CD4-positive, alpha-beta T cell treated with Interleukin-10 for 1 hour (primary cell): Measurements from ENCODE around the gene GNMT.
A peak's percentile ranks its signal among the peaks of the same experiment; 100 is the strongest.
"Not testable (repeated sequence)": the region's sequence is repeated elsewhere in the genome, so short reads cannot be mapped to it uniquely, and the experiment has no call there.

Experiments
- DNase-seq: peaks from one replicate; pipeline ENCODE4 v3.0.0-alpha.2; 2020

GNMT gene

GRCh38 chr6:42960243-42961019 lies at the start of gene GNMT:
Gene GNMT, plus strand, starts transcription at chr6:42960754. Its CDS starts 14 bp downstream, at chr6:42960768.
- DNase-seq: peak; percentile 38

- DNase-seq: no peak
Measured at GRCh38 chr6:42911171-42912021, 49.2 kb upstream of the GNMT start.

GRCh38 chr6:42914546-42914945 lies 46.0 kb upstream of the GNMT start:
- DNase-seq: no peak

GRCh38 chr6:42915732-42916131 lies 44.8 kb upstream of the GNMT start, which contains the start of gene PTCRA:
Gene PTCRA, plus strand, starts transcription at chr6:42916053. Its CDS starts 17 bp downstream, at chr6:42916070.
- no peak for DNase-seq

GRCh38 chr6:42916288-42916687 lies 44.3 kb upstream of the GNMT start:
- DNase-seq: no peak

- DNase-seq: no peak
Measured at GRCh38 chr6:42921801-42922200, 38.8 kb upstream of the GNMT start.

GRCh38 chr6:42923666-42924065 lies 36.9 kb upstream of the GNMT start:
- DNase-seq: no peak

- no peak for DNase-seq
Measured at GRCh38 chr6:42925248-42925857, 35.2 kb upstream of the GNMT start.

GRCh38 chr6:42928986-42929820 lies 31.4 kb upstream of the GNMT start, which contains the start of gene CNPY3:
Gene CNPY3, plus strand, starts transcription at chr6:42929480. Its CDS starts 91 bp downstream, at chr6:42929571.
- peak; percentile 96 for DNase-seq

GRCh38 chr6:42929821-42930360 lies 30.7 kb upstream of the GNMT start:
- peak; percentile 67 for DNase-seq

- DNase-seq: no peak
Measured at GRCh38 chr6:42932412-42932811, 28.1 kb upstream of the GNMT start.

GRCh38 chr6:42933205-42933604 lies 27.3 kb upstream of the GNMT start:
- no peak for DNase-seq

- DNase-seq: no peak
Measured at GRCh38 chr6:42935322-42935721, 25.2 kb upstream of the GNMT start.

GRCh38 chr6:42936398-42936797 lies 24.2 kb upstream of the GNMT start:
- DNase-seq: no peak

GRCh38 chr6:42937548-42938427 lies 22.8 kb upstream of the GNMT start:
- no peak for DNase-seq

GRCh38 chr6:42938428-42938796 lies 22.1 kb upstream of the GNMT start:
- no peak for DNase-seq

- DNase-seq: no peak
Measured at GRCh38 chr6:42938987-42939809, 21.4 kb upstream of the GNMT start.

- DNase-seq: no peak
Measured at GRCh38 chr6:42939810-42940167, 20.8 kb upstream of the GNMT start.

GRCh38 chr6:42940493-42941045 lies 20.0 kb upstream of the GNMT start:
- DNase-seq: no peak

- not testable (repeated sequence) for DNase-seq
Measured at GRCh38 chr6:42941356-42941755, 19.2 kb upstream of the GNMT start.
